HG02763 (cell line): ENCODE data around the gene CCDC50.

ENCODE experiments used
- ATAC-seq: cut with Tn5 transposase; IDR thresholded peaks from one replicate; pipeline ENCODE4 v1.9.1; 2021; ENCODE audit warnings: mild to moderate bottlenecking, moderate library complexity; ENCODE audit not compliant: unreplicated experiment

CCDC50 gene

DNA sequence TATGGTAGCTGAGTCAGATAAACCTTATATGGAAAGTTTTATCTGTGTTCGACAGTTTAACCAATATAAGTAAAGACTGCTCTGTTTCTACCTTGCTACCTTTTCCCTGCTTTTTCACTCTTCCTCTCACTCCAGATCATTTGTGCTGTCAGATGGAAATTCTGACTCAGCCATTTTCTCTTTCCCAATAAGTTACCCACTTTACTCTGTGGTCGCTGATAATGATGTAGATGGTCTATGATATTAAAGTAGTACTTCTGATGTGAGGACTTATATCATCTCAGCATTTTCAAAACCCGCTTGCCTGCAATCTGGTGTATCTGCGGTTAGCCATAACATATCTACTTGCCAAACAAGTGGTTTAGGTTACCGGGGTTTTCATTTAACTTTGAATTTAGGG lies 16.1 kb downstream of the CCDC50 start:
- ATAC-seq = no peak

DNA sequence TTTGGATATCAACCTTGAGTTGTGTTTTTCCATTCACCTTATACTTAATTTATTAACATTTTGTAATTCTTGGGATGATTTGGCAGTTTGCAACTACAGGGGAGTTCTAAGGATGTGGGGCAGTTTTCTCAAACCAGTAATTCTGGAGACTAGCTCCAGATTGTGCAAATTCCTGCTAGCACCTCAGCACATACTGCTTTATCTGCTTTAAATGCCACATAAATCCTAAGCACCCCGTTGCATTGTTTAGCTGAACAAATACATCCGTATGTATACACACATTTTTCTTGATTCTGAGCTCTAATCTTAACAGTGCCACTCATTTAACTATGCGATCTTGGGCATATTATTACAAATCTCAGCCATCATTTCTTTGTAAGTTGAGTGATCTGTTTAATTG lies 18.0 kb downstream of the CCDC50 start:
- ATAC-seq = no peak

DNA sequence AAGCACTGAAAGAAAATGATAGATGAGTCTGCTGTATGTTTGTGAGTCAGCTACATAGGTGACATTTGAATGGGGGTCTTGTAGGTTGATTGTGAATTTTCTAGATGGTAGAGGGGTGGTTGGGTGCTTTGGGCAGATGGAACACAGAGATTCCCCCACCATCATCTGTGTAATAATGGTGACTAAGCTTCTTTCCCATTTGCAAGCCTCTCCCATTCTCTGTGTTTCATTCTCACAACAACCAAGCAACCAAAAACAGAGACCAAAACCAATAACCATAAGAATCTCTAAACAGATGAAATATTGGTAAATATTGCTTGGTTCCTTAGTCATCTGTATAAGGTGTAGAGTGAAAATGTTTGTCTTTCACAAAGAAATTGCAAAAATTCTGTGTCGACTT lies 18.9 kb downstream of the CCDC50 start:
- ATAC-seq = no peak

DNA sequence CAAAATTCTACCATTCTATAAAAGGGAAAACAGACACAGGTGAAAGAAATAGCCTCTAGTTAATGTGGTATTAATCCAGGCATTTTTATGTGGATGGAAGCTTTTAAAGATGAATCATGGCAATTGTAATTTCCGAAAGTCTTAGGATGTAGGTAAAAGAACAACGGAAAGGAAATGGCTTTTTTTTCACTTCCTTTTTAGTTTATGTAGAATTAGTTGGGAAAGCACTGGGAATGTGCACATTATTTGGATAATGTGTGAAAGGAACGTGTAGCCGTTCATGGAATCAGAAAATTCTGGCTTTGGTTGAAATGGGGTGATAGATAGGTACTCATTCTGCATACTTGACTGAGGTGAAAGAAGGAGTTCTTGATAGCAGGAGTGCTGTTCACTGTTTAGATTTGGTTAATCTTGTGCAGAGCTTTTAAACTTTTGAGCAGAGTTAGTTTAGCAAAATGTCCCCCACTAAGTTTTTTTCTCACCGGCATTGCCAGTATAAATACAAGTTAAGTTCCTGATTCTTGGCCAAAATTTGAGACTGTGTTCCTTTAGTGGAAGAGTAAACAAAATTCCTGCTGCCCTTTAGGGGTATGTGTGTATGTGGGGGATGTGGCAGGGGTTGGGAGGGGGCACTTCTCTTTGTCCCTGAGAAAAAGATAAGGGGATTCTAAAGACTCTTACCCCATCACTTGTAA lies 21.3 kb downstream of the CCDC50 start:
- no peak for ATAC-seq

DNA sequence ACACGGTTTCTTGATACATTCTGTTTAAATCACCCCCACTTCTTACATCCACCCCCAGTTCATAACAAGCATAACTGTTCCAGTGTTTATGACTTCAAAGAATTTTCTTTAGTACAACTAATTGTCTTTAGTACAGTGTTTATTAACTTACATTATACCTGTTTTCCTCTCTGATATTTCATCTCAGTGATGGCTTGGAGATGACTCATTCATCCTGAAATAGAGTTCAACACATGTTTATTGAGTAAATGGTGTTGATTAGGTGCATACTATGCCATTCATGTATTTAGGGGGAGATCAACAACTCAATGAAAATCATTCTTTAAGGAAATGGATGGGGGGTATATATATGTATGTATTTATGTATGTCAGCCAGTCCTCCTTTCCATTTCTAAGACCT lies 22.8 kb downstream of the CCDC50 start:
- no peak for ATAC-seq

DNA sequence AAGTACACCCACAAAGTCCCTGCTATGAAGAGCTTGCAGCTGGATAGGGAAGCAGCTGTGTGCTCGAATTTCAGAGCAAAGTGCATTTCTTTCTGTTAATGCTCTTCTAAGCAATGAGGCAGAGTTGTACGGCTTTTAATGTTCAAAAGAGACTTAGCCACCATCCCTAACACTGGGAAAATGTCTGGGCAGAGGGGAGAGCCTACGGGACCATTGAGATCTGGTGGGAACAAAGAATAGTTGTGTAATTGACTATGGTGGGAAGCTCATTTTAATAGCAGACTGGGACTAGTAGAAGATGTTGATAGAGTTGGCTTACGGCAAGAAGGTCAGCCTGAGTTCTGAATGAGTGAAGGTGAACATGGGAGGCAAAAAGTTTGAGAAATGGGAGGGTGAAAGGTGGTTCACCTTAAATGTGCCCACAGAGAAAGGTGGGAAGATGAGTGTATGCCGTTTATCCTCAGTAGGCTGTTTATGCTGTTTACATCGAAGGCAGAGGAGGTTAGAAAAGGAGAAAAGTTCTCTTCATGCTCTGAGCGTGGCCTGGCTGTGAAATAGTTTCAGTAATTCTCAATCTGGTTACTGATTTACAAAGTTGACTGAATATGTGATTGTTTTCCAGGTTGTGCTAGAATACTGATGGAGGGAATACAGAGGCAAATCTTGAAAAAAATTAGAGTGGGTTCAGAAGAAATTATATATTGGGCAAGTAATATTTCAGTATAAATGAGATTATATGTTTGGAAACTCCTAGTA lies 24.0 kb downstream of the CCDC50 start:
- ATAC-seq = peak; percentile 44

DNA sequence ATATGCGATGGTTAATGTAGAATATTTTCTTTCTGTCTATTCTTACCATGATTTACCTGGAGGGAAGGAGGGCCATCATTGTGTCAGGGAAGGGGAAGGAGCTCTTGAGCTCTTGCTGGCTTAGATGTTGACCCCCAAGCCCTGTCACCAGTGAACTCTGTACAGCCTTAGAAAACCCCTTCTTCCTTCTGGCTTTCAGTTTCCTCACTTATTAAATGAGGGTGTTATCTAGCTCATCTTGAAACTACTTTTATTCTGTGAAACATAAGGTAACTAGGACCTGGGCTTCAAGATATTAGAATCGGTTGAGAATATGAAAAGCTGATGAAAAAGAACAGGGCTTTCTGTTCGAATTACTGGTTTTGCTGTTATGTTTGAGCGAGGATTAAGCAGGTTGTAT lies 26.2 kb downstream of the CCDC50 start:
- ATAC-seq = peak; percentile 64

DNA sequence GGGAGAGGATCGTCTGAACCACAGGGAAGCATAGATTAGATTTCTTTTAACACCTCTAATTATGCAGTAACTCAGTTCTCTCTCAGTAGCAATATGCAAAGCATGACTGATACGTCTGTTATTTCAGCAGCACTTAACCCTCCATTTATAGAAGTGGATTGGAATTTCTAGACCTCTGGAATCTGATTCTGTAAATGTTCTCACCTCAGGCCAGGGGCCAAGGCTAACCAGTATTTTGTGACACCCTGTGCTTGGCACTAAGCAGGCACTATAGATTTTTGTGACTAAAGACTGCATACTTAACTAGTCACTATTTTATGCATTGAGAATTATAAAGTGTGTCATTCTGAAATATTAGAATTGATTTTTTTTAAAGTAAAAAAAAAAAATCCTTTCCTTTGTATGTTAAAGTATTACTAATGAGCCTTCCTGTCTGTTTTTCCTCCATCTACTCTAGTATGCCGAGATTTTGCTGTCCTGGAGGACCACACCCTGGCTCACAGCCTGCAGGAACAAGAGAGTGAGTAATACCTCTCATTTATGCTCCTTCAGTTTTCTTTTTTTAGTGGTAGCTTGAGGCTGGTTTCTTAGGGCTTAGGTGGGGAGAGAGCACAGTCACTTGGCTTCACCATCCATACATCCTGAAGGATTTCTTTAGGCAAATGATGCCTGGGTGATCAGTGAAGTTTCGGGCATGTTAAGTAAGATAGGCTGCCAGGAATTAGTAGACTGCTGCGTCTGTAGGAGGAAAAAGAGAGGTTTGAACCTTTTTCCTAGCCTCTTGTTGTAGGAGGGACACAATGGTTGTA lies 27.6 kb downstream of the CCDC50 start:
- ATAC-seq = no peak

DNA sequence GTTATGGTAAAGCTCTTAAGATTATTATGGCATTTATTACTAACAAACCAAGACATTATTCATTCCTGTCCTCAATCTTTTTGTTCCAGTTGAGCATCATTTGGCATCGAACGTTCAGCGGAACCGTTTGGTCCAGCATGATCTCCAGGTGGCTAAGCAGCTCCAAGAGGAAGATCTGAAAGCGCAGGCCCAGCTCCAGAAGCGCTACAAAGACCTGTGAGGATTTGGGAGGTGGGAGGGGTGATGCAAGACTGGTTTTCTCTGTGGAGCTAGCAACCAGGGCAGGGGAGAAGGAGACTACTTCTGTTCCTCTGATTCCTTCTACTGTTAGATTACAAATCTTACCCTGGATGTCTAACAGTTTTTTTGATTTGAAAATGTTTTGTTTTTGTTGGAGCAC lies 28.7 kb downstream of the CCDC50 start:
- ATAC-seq = no peak

DNA sequence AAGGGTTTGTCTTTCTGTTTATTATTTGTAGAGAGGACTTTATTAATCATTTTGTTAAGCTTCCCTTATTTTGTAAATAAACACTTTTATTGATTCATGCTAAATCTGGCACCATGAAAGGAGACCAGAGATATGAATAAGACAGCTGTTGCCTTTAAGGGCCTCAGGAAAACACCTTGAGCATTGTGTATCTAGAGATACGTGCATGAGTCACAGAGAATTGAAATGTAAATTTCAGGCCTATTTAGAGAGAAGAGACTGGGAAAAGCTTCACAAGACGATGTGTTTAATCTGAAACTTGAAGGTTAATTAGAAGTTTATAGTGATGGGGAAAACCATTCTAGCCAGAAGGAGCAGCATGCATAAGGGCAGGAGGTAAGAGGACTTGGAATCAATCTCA lies 29.7 kb downstream of the CCDC50 start:
- no peak for ATAC-seq

DNA sequence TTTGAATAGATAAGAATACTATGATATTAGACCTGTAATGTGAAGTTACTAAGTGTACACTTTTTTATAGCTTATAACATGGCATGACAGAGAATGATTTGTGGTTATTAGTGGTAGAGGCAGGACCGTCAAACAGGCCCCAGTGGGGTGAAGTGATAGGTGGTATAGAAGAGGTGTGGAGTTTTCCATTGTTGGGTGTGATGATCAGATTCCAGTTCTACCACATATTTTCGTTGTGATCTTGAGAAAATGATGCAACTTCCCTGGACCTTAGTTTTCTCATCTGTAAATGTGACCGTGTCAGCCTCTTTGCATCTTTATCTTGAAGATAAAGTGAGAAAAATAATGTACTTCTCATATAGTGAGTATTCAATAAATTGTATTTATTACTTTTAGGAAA lies 31.4 kb downstream of the CCDC50 start:
- no peak for ATAC-seq

DNA sequence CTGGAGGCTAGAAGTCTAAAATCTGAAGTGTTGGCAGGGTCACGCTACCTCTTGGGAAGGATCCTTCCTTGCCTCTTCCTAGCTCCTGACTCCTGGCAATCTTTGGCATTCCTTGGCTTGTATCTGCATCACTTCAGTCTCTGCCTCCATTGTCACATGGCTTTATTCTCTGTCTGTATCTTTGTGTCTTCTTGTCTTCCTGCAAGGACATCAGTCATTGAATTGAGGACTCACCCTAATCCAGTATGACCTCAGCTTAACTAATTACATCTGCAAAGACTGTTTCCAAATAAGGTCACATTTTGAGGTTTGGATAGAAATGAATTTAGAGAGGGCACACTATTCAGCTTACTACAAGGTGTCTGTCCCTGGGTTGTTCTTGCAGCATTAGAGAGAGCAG lies 32.3 kb downstream of the CCDC50 start:
- ATAC-seq = no peak

DNA sequence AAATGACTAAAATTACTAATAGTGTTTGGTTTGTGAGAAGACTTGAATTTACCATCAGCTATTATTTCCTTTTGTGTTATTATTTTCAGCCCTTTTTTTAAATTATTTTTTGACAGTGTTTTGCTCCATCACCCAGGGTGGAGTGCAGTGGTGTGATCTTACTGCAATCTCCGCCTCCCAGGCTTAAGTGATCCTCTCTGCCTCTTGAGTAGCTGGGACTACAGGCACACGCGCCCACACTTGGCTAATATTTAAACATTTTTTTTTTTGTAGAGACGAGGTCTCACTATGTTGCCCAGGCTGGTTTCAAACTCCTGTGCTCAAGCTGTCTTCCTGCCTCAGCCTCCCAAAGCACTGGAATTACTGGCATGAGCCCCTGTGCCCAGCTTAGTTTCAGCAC lies 32.8 kb downstream of the CCDC50 start:
- no peak for ATAC-seq

DNA sequence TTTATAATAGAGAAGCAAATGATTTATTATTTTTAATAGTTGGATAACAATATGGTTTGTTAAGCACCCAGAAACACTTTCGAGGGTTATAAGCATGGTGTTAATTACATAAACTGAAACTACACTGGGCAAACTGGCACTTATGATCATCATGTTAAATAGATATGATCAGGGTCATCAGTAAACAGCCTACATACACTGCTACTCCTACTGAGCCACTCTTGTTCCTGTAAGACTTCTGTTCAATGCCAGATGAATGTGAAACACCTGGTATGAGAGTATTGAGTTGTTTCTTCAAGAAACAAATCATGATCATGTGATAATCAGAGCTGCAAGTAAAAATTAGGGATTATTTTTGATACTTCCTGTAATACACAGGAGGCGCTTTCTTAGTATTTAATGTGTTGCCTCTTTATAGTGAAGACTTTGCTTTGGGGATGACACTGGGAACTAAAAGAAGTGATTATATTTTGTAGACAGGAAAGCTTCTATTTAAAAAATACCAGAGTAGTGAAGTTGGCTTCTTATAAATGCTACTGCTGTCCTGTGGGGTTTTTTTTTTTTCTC lies 33.4 kb downstream of the CCDC50 start:
- ATAC-seq = no peak

DNA sequence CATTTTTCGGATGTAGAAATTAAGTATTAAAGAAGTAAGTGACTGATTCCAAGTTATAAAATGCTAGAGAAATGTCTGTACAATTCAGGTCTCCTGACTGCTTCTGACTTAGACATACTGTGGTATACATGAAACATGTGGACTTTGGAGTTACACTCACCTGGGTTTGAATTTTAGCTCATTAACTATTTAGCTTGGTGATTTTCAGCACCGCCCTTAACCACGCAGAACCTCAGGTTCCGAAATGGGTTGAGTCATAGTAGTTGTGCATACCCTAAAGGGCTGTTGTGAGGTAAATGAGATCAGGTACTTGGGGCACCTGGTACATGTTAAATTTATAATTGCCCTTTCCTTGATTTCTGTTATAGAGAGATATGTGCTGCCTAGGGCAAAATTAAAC lies 34.0 kb downstream of the CCDC50 start:
- ATAC-seq = no peak

DNA sequence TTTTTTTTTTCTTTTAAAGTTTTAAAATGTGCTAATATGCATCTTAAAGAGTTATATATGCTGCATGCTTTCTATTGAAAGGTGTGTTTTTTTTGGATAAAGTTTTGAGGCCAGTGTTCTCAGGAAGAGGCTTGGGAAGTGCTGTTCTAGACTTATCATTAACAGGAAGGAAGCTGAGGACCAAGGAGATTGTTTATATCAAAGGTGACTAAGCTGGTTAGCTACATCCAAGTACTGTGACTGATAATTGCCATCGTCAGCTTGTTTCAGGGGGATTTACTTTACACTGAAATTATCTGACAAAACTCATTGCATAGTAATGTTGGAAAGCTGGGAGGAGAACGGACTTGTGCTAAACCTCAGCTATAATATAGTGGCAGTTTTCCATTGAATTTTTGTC lies 37.5 kb downstream of the CCDC50 start:
- no peak for ATAC-seq

DNA sequence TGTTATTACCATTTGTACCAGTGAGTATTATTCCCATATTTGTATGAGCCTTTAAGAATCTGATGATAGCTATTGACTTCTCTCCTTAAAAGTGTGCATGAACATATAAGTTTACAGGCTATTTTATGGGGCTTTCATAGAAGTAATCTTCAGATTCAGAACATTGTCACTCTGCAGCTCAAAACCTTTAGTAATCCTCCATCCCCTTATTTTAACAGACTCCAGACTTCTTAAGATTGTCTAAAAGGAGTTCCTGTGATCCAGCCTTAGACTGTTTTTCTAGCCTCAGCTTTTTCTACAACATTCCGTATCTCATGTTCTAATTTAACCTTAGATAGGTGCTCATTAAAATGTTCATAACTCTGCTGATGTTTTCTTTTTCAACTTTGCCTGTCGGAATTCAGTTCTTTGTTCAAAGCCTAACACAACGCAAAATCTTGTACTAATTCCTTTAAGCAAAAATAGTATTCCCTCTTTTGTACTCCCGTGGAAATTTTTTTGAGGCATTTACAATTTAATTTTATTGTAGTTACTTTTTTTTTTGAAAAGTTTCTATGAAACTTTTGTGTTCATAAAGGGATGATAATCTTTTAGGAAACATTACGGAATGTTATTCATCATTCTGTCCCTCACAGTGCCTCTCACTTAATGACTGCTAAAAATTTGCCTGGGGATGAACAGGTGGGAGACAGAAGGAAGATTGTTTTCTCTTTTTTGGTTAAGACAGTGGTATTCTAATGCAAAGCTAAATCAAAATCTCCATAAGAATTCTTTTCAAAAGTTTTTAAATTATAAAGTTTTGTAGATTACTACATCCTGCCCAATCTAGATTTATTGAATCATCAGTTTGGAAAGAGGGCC lies 39.8 kb downstream of the CCDC50 start:
- no peak for ATAC-seq

DNA sequence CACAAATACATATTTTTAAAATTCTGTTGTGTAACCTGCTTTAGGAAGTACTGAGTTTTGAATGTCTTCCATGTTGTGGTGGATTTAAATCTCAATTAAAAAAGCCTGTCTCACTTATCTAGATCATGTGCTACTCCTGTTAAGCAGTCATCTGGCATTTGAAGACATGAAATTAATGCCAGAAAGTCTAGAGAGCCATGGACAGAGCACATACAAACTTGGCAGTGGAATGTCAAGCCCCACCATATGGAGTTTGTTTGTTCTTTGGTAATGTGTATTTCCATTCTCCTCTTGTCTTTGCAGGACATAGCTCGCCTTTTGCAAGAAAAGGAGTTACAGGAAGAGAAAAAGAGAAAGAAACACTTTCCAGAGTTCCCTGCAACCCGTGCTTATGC lies 40.4 kb downstream of the CCDC50 start:
- ATAC-seq = no peak

DNA sequence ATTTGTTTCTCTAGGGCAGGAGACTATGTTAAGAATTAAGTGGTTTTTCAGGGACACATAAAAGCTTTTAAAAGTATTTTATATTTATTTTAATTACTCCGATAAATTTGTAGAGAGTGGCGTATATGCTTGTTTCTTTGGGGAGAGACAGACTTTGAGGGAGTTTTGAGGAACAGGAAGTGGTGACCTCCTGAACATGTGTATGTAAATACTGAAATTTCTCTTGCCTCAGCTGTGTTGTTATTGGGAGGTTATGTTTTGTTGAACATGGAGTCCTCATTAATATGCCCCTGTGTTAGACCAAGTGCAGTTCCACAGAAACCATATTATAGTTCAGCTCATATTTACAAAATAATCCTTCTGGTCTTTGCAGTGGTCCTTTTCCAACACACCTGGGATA lies 42.9 kb downstream of the CCDC50 start:
- ATAC-seq = no peak

DNA sequence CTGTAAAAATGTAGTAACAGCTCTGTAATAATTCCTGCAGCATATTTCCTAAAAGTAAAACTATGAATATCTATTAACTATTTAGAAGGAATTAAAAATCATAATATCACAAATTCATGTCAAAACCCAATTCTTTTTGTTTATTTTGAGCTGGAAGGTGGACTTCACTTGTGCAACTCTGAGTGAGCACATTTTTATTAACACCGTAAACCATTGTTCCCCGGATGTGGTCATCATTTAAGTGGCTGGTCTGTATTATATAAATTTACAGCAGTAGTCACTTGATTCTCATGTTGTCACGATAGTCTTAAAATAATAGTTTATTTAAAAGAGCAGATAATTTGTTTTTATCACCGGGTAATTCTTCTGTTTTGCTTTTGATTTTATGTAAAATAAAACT lies 44.1 kb downstream of the CCDC50 start:
- ATAC-seq = no peak
